Kidney epithelial cell (primary cell): ENCODE data around the gene IL6ST. TPM values are rescaled to one million over a fixed set of nuclear protein-coding genes. Genes with fewer than 3 reads are reported as not detected.
"Not testable (repeated sequence)": the region's sequence is repeated elsewhere in the genome, so short reads cannot be mapped to it uniquely, and the experiment has no call there.

Experiments used
- DNase-seq: peaks from one replicate; pipeline ENCODE4 v3.0.0-alpha.2; 2010; ENCODE audit warnings: low read depth
- H3K27me3 ChIP-seq: 2 replicates; pipeline ENCODE4 v1.6.0; 2011; ENCODE audit warnings: low read length; ENCODE audit not compliant: control insufficient read depth, insufficient read depth
- H3K36me3 ChIP-seq: 2 replicates; pipeline ENCODE4 v1.5.1; 2011; ENCODE audit warnings: low read length; ENCODE audit not compliant: control insufficient read depth, insufficient read depth
- H3K4me3 ChIP-seq: 2 replicates; pipeline ENCODE4 v1.5.1; 2011; ENCODE audit warnings: low read depth, mild to moderate bottlenecking, control low read depth, low read length
- CTCF ChIP-seq: IDR thresholded peaks from 2 replicates; pipeline ENCODE4 v1.5.1; 2011; ENCODE audit warnings: mild to moderate bottlenecking, moderate library complexity, low read length, control low read depth, inconsistent platforms; ENCODE audit not compliant: insufficient read depth, poor library complexity, severe bottlenecking
- total RNA-seq: library from RNA; depleted of rRNA; stranded (reverse); fragments of >200 nt; gene quantifications from 2 replicates; pipeline ENCODE4 v1.2.3, GENCODE V29; 2015

The IL6ST gene
- total RNA-seq, 1 donor from 2014 or later, result 139 TPM

- Histone ChIP-seq H3K4me3 (no peak overlapping the region), H3K27me3 (no peaks in the 10 kb centered on the region), H3K36me3 (no peaks in the 10 kb centered on the region)
- DNase-seq, result no peak
- TF ChIP-seq CTCF, result no peak
Measured at GRCh38 chr5:56019306-56020272, 24.8 kb upstream of the IL6ST start.

GRCh38 chr5:56018832-56019231, 24.1 kb upstream of the IL6ST start:
- Histone ChIP-seq H3K4me3 (no peak overlapping the region), H3K27me3 (no peaks in the 10 kb centered on the region), H3K36me3 (no peaks in the 10 kb centered on the region)
- TF ChIP-seq CTCF, result no peak
- no peak for DNase-seq

- H3K36me3 ChIP-seq, H3K27me3 ChIP-seq, DNase-seq, H3K4me3 ChIP-seq: not testable (repeated sequence)
Measured at GRCh38 chr5:56014701-56015100, 19.9 kb upstream of the IL6ST start.

- not testable (repeated sequence) for DNase-seq, H3K4me3 ChIP-seq, H3K36me3 ChIP-seq, H3K27me3 ChIP-seq
Measured at GRCh38 chr5:56013939-56014338, 19.2 kb upstream of the IL6ST start.

GRCh38 chr5:56012281-56012963, 17.7 kb upstream of the IL6ST start:
- Histone ChIP-seq H3K27me3 (no peaks in the 10 kb centered on the region), H3K4me3 (no peak overlapping the region), H3K36me3 (no peaks in the 10 kb centered on the region)
- TF ChIP-seq CTCF, result no peak
- no peak for DNase-seq

GRCh38 chr5:56011835-56012234, 17.1 kb upstream of the IL6ST start:
- H3K4me3 ChIP-seq, result no peak overlapping the region
- H3K27me3 ChIP-seq, result no peaks in the 10 kb centered on the region
- no peaks in the 10 kb centered on the region for H3K36me3 ChIP-seq
- no peak for TF ChIP-seq CTCF
- no peak for DNase-seq
